GM19099 (cell line): ENCODE measurements around the gene MYO9B.

Experiments
- POLR2A ChIP-seq: IDR thresholded peaks from 3 replicates; pipeline ENCODE4 v1.6.1; 2011; ENCODE audit warnings: low read depth; ENCODE audit not compliant: insufficient read length; ENCODE audit errors: extremely low read depth

The MYO9B gene

DNA sequence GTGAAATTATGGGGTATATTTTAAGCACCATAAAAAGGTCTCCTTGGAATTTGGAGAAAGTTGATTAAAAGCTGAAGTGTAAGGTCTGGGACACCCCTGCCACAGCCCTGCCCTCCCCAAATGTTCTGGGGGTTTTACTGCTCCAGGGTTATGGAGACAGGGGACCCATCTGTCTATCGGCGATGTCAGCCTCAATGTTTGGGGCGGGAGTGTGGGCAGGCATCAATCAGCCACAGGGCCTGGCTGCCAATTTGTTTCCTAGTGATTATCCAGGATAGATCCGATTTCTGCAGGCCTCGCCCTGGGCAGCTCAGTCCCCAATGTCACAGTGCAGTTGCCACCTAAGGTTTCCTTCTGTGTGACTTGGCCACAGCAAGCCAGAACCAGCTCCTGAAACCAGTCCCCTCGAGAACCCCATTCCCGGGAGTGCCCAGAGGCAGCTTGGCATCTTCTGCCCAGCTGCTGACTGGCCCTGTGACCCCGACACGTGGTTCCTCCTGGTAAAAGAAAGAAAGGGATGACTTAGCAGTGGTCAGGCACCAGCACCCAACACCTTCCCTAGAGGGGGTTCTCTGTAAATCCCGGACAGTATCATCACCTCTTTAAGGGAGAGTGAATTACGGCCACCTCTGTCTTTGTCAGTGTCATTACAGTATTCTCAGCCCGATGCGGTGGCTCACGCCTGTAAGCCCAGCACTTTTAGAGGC lies 41.6 kb downstream of the MYO9B start:
- no peak for TF ChIP-seq POLR2A

DNA sequence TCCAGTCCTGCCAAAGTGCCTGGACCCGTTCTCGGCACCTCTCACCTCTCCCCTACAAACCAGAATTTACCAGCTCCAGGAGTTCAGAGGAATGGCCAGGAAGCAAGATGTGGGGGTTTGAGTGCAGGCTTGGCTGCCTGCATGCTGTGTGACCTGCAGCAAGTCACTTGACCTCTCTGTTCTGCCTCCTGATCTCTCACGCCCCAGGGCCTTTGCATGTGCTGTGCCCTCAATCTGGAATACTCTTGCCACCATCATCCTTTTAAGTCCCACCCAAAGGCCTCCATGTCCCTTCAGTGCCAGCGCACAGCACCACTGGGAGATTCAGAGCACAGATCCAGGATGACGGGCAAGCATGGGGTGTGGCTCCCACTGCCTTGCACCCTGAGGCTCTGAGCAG lies 43.4 kb downstream of the MYO9B start:
- no peak for TF ChIP-seq POLR2A

DNA sequence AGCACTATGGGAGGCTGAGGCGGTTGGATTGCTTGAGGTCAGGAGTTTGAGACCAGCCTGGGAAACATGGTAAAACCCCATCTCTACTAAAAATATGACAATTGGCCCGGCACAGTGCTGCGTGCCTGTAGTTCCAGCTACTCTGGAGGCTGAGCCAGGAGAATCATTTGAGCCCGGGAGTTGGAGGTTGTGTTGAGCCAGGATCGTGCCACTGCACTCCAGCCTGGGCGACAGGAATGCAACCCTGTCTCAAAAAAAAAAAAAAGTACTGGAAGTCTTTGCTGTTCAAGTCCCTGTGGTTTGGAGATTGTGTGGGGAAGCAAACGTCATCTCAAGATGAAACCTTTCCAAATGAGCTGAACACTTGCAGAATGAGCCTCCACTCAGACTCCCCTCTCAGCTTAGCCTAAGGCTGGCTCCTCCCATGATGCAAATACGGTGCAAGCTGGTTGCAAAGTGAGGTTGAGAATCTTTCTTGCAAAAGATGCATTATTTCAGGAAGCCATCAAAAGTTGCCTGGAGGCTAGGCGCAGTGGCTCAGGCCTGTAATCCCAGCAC lies 46.2 kb downstream of the MYO9B start:
- TF ChIP-seq POLR2A: no peak

DNA sequence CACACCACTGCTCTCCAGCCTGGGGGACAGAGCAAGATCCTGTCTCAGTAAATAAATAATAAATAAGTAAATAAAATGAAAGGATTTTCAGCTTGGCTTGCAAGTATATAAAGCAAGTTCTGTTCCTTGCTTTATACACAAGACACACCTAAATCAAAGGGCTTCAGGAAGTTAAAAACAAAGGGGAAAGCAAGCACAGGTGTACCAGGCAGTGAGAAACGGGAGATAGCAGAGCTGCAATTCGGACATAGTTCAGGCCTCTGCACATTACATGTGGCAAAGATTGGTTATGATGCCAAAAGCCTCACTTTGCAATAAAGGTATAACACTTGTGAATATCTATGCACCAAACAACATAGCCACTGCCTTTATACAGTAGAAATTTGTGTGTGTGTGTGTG lies 47.5 kb downstream of the MYO9B start:
- TF ChIP-seq POLR2A: no peak

DNA sequence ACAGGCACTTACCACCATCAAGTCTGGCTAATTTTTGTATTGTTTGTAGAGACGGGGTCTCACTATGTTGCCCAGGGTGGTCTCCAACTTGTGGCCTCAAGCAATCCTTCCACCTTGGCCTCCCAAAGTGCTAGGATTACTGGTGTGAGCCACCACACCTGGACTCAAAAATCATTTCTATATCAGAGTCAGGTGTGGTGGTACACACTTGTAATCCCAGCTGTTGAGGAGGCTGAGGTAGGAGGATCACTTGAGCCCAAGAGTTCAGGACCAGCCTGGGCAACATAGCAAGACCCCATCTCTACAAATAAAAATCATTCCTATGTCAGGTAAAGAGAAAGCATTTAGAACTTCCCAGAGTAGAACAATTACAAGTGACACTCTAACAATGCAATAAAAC lies 48.4 kb downstream of the MYO9B start:
- TF ChIP-seq POLR2A: no peak

DNA sequence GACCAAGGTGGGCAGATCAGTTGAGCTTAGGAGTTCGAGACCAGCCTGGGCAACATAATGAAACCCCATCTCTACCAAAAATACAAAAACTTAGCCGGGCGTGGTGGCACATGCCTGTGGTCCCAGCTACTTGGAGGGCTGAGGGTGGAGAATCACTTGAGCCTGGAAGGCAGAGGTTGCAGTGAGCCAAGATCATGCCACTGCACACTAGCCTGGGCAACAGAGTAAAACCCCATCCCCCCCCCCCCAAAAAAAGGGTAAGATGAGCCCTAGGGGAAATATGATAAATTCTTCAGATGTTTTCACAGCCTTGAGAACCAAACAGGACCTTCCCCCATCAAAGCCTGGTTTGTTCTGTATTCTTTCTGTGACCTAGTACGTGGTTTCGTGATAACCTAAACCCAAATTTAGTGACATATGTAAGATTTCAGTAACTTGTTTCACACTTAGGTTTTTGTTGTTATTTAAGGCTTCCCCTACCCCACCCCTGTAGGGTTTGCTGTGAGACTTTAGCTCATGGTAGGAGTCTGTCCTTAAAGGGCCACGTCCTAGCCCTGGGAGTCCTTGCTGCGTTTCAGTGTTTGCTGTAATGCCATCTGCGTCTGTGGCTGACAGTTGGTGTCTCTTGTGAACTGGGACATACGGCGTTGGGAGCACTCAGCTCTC lies 49.6 kb downstream of the MYO9B start:
- TF ChIP-seq POLR2A: peak; percentile 50

DNA sequence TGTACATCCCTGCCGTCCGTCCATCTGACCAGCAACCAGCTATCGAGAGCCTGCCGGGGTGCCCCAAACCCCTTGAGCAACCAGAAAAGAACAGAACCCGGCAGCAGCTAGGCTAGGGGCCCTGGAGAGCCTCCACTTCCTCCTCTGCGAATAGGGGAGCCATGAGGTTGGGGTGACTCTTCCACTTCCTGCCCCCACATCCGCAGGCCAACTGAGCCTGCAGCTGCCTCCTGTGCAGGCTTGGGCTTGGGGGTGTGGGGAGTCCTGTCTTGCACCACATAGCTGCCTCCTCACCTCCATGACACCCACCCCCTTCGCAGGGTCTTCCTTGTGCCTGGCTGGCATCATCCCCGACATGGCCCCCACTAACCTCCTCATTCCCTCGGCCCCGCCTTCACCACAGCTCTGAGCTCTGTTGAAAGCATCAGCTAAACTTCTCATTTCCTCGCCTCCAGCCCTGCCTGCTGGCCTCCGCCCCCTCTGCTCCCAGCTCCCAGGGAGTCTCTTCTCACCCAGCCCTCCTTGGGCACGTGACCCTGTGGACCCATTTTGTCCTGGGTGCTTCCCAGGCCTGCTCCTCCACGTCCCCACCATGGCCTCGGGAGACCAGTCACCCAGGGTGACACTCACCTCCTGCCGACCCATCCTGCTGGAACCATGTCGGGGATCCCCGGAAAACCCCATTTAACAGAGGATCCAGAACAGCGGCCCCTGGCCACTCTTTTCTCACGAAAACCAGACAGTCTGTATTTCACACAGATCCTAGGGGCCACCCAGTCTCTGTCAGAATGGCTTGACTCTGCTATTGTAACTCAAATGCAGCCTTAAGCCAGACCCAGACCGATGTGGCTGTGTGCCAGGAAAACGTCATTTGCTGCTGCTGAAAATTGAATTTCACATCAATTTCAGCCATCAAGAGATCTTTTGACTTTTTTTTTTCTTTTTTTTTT lies 50.4 kb downstream of the MYO9B start:
- TF ChIP-seq POLR2A: peak; percentile 51

DNA sequence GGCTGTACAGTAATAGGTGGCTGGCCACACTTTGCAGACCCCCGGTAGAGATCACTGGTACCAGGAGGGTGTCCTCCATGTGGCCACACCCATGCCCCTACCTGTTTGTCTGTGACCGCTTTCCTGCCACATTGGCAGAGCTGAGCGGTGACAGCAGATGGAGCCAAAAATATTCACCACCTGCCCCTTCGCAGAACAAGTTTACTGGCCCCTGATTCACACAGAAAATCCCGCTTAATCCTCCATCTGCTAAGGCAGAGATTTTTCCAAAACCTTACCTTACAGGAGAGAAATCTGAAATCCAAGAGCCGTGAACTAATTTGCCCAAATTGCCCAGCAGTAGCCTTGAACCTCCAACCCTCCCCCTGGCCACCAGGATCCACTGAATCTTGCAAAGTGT lies 52.1 kb downstream of the MYO9B start:
- TF ChIP-seq POLR2A: no peak

DNA sequence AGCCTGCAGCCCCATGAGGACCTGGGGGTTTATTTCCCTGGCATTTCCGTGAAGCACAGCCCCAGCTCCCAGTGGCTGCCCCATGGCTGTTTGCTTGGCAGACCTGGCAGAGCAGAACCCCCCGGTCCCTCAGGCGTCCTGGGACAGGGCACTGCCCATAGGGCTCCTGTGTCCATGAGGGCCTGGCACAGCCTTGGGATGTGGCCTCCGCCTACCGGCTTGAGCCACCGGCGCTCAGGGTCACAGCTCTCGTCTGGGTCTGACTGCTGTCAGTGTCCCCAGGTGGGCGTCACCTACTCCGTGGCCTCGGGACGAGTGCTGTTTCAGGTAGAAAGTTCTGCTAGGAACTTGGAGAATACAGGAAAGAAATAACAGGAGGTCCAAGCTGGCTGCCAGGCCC lies 52.8 kb downstream of the MYO9B start:
- TF ChIP-seq POLR2A: no peak

DNA sequence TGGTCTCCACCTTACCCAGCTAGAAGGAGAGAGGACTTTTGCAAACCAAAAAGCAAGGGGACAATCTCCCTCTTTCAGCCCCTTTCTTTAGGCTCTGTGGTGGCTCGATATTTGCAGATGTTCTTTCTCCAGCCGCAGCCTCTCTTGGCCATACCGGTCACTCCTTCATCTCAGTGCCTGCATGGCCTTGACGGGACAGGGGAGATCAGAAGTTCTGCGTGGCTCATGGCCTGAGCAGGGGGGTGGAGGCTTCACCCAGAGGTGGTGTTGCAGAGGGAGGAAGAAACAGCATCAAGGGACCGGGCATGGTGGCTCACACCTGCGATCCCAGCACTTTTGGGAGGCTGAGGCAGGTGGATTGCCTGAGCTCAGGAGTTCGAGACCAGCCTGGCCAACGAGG lies 53.2 kb downstream of the MYO9B start:
- TF ChIP-seq POLR2A: no peak

DNA sequence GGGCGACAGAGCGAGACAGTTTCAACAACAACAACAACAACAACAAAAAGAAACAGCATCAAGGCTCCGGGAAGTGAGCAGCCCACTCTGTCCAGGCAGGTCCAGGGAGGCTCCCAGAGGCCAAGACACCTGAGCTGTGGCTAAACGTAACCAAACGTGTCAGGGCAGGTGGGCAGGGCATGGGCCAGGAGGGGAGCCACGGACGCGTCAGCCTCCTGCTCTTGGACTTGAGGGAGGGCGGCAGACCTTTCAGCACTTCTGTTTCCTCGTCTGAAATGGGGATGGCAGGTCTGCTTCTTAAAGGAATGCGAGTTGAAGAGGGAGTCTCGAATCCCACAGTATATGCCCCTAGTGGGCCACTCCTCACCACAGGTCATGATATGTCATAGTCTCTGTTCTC lies 53.8 kb downstream of the MYO9B start:
- TF ChIP-seq POLR2A: no peak

DNA sequence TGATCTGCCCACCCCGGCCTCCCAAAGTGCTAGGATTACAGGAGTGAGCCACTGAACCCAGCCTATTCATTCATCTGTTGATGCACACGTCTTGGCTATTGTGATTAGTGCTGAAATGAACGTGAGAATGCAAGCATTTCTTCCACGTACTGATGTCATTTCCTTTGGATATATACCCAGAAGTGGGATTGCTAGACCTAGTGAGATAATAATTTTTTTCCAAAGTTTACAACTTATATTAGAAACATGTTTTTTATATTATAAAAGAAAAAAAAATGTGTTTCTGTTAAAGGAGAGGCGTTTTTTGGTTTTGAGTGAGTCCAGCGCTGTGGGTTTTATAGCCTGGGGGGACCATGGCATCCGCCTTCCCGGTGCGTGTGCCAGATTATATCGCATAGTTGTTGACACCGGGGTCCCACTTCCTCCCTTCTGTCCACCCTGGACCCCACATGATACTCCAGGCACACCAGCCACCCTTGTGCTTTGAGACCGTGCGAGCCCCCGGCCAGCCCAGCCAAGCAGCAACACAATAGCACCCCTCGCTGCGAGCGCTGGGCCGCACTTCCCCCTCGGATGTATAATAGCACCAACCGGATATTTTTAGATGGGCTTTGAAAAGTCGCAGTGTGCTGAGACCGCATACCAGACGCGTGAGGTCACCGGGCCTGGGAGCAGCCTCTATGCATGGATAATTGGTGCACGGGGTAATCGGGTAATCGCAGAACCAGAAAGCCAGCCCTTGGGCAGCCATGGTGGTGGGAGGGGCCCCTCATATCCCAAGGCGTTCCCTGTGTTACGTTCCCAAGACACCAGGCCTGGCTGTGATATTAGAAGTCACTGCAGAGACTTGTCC lies 59.6 kb downstream of the MYO9B start:
- TF ChIP-seq POLR2A: peak; percentile 26

DNA sequence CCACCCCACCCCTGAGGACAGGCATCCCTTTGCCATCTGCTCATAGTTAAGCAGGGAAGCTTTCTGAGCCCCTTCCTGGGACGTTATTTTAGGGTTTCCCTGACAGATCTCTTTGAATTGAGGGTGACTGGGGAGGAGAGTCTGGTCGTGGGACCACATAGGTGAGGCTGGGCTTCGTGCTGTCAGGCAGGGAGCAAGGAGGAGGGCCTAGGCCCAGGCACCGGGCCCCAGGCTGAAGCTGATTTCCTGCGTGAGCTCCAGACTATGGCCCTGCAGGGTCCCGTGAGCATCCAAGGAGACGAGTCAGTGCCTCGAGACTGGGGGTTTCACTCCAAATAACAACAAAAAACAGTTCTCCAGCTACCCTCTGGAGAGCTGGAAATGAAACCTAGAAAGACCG lies 60.4 kb downstream of the MYO9B start:
- TF ChIP-seq POLR2A: no peak

DNA sequence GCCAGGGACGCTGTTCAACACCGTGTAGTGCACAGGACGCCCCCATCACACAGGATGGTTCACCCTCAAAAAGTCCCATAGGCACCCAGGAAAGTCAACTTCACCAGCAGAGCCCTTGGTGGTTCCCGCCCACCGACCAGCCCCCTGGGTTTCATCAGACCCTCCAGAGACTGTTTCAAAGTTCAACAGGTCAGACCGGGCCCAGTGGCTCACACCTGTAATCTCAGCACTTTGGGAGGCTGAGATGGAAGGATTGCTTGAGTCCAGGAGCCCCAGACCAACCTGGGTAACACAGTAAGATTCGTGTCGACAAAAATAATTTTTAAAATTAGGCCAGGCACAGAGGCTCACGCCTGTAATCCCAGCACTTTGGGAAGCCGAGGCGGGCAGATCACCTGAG lies 61.0 kb downstream of the MYO9B start:
- no peak for TF ChIP-seq POLR2A
